GM03348 (cell line): Measurements from ENCODE around the gene CPNE5.

Experiments
- DNase-seq: peaks from one replicate; pipeline ENCODE4 v3.0.0; 2012; ENCODE audit warnings: low spot score

The CPNE5 gene

DNA sequence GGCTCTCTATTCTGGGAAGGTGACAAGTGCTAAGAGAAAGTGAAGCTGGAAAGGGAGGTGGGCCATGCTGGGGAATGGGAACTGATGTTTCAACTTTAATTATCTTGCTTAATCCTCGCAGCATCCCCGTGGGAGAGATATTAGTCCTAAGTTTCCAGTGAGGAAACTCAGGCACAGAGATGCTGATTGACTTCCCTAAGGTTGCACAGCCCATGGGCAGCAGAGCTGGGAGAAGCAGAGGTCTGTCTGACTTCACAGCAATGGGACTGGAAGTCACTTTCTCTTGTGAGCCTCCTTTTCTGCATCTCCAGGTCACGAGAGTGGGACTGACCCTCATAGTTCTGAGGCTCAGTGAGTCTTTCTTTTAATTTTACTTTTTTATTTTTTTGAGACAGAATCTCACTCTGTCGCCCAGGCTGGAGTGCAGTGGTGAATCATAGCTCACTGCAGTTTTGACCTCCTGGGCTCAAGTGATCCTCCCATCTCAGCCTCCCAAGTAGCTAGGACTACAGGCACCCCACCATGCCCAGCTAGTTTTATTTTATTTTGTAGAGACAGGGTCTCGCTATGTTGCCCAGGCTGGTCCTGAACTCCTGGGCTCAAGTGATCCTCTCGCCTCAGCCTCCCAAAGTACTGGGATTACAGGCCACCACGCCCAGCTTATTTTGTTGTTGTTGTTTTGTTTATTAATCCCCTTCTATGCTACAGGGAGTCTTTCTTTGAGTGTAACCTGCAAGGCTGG is 139.0 kb downstream of the CPNE5 start:
- DNase-seq: no peak

GRCh38 chr6:36699348-36699747 is 139.9 kb downstream of the CPNE5 start:
- DNase-seq: no peak

DNA sequence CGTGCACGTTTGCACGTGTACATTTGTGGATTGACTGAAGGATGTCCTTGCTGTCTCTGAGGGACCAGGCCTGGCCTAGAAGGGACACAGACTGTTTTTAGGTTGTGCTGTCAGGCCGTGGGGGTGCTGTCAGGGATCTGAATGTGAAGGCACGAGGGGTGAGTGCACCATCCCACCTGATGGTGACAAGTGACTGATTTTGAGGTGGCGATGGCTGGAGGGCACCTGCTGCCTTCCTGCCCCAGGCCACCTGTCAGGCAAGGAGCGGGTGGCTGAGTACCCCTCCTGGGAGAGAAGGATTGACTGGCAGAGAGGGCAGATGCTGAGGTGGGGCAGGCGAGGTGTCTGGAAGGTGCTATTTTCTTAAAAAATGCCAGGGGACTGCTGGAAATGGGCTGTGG is 140.4 kb downstream of the CPNE5 start:
- no peak for DNase-seq

- DNase-seq: no peak
Observed at GRCh38 chr6:36698196-36698595, 141.0 kb downstream of the CPNE5 start.

- DNase-seq: no peak
Observed at GRCh38 chr6:36697481-36697903, 141.8 kb downstream of the CPNE5 start, which contains the start of gene RAB44. Gene RAB44 (plus strand): TSS chr6:36697826. CDS start chr6:36704236, 6,410 bp downstream.

- no peak for DNase-seq
Observed at GRCh38 chr6:36695414-36695813, 143.8 kb downstream of the CPNE5 start.

DNA sequence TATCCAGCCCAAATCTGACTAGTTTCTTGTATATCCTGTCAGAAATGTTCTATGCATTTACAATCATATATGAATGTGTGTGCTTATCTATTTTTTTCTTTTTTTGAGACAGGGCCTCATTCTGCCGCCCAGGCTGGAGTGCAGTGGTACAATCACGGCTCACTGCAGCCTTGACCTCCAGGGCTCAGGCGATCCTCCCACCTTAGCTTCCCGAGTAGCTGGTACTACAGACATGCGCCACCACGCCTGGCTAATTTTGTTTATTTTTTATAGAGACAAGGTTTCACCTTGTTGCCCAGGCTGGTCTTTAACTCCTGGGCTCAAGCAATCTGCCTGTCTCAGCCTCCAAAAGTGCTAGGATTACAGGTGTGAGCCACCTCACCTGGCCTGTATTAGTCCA is 144.6 kb downstream of the CPNE5 start:
- no peak for DNase-seq

GRCh38 chr6:36692861-36693702 is 146.2 kb downstream of the CPNE5 start:
- peak; percentile 51 for DNase-seq

DNA sequence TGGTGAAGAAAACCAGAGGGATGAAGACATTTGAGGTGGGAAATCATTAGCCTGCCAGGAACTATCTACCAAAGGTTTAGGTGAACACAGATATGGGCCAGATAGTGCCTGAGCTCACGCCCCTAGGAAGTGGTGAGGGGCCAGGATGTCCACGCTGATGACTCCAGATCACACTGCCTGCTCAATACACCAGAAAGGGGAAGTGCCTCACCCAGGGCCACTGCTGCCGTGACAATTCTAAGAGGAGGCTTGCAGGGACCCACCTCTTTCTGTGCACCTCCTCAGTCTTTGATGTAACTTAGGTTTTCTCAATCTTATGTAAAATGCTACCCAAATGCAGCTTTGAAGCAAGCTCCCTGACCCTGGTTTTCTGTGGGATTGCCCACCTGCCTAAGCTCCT is 147.0 kb downstream of the CPNE5 start:
- no peak for DNase-seq

DNA sequence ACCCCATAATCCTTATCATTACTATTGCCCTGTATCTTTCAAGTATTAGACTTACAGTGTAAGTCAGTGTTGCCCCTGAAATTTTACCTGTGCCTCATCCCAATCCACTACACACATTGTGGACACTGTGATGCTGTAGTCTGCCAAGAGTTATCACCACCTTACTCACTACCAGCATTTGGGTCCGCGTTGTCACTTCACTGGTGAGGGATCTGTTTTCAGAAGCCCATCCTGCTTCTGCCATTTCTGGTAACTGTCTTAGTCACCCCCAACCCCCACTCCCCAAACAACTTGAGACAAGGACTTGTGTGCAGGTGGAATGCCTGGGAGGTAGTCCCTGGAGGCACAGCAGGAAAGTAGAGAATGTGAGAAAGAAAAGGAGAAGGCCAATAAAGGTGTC is 147.6 kb downstream of the CPNE5 start:
- DNase-seq: no peak

DNA sequence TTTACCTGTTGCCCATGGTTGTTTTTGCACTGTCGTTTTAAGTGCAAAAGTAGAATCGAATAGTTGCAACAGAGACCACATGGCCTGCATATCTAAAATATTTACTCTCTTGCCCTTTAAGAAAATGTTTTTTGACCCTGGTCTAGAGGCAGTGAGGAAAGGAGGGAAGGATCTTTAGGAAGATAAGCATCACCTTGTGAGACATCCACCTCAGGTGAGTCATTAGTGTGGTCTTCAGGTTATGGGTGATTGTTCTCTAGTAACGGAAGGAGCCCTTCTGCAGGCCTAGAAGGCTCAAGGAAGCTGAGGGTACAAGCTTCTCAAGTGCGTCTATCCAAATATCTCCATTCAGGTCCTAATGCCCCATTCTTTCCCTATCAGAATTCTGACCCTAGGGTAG is 148.2 kb downstream of the CPNE5 start:
- no peak for DNase-seq
